Caco-2 (cell line): ENCODE data around the gene TMF1. TPM values are rescaled to one million over a fixed set of nuclear protein-coding genes. Genes with fewer than 3 reads are reported as not detected.

Experiments
- BruUV-seq: library from RNA; stranded (reverse); fragments of 400-500 nt; replicated peaks from 2 replicates; lab custom pipeline; 2021; lab: Mats Ljungman, UMichigan
- CTCF ChIA-PET: fragments of 300-600 bp; sonication (Branson Sonifier 250); formaldehyde crosslinking; loops from one replicate; lab custom pipeline; 2022; ENCODE audit warnings: antibody characterized with exemption; lab: Charles Lee
- POLR2A ChIA-PET: fragments of 300-600 bp; sonication (Branson Sonifier 250); formaldehyde crosslinking; loops from one replicate; lab custom pipeline; 2022; ENCODE audit warnings: antibody characterized with exemption; lab: Charles Lee
- DNase-seq, 2 experiments: peaks; one replicate each; pipeline versions ENCODE4 v3.0.0 to v3.0.0-alpha.2; 2020 to 2022
- H3K27me3 ChIP-seq: replicated peaks from 2 replicates; pipeline ENCODE4 v1.6.0; 2011; ENCODE audit warnings: low read length; ENCODE audit not compliant: control insufficient read depth, insufficient read depth
- H3K36me3 ChIP-seq: 2 replicates; pipeline ENCODE4 v1.5.1; 2011; ENCODE audit warnings: low read length; ENCODE audit not compliant: control insufficient read depth, insufficient read depth
- H3K4me1 ChIP-seq: fragments of 250-450 bp; sonication (Bioruptor Pico); 2 replicates; pipeline ENCODE4 v1.5.1; 2020; ENCODE audit warnings: mild to moderate bottlenecking
- H3K4me3 ChIP-seq: 2 replicates; pipeline ENCODE4 v1.5.1; 2011; ENCODE audit warnings: low read depth, mild to moderate bottlenecking, control low read depth, low read length
- H3K9me3 ChIP-seq: fragments of 250-450 bp; sonication (Bioruptor Pico); 2 replicates; pipeline ENCODE4 v1.5.1; 2020; ENCODE audit warnings: mild to moderate bottlenecking, moderate library complexity
- H3K27ac Mint-ChIP-seq: one replicate; pipeline ENCODE4 v1.8.0; 2022; ENCODE audit warnings: mixed read lengths; ENCODE audit not compliant: unreplicated experiment
- H3K27me3 Mint-ChIP-seq: one replicate; pipeline ENCODE4 v1.8.0; 2022; ENCODE audit warnings: mixed read lengths; ENCODE audit not compliant: insufficient read depth, unreplicated experiment
- H3K36me3 Mint-ChIP-seq: one replicate; pipeline ENCODE4 v1.8.0; 2022; ENCODE audit warnings: mild to moderate bottlenecking, mixed read lengths; ENCODE audit not compliant: insufficient read depth, unreplicated experiment
- H3K4me1 Mint-ChIP-seq: one replicate; pipeline ENCODE4 v1.8.0; 2022; ENCODE audit warnings: low read depth, mixed read lengths; ENCODE audit not compliant: unreplicated experiment
- H3K4me3 Mint-ChIP-seq: one replicate; pipeline ENCODE4 v1.8.0; 2022; ENCODE audit warnings: mild to moderate bottlenecking, moderate library complexity, mixed read lengths; ENCODE audit not compliant: unreplicated experiment
- H3K9me3 Mint-ChIP-seq: one replicate; pipeline ENCODE4 v1.8.0; 2022; ENCODE audit warnings: mixed read lengths; ENCODE audit not compliant: unreplicated experiment
- CTCF ChIP-seq, 2 experiments: fragments of 200-600 bp in 1 of 2; IDR thresholded peaks; 1 replicate in 1 of 2; 2 replicates in 1 of 2; pipeline versions ENCODE4 v1.5.1 to v1.8.0; 2011 to 2022; ENCODE audit warnings: antibody characterized with exemption in 1 of 2, control low read depth in 1 of 2, inconsistent platforms in 1 of 2, low read depth in 1 of 2, low read length in 1 of 2, mild to moderate bottlenecking in 1 of 2, moderate library complexity in 1 of 2; ENCODE audit not compliant: insufficient read depth in 1 of 2, severe bottlenecking in 1 of 2, unreplicated experiment in 1 of 2
- intact Hi-C: fragments of 100-400 bp; cut with micrococcal nuclease; formaldehyde crosslinking; loops from one replicate; pipeline ENCODE4 v1.10.0; 2022; ENCODE audit not compliant: unreplicated experiment
- total RNA-seq: library from RNA; stranded (reverse); gene quantifications from 2 replicates; pipeline ENCODE4 v1.2.3, GENCODE V29; 2022

The TMF1 gene
- total RNA-seq, 1 experiment from 2014 or later: 30.2 TPM

GRCh38 chr3:69091389-69092029, 39.4 kb upstream of the TMF1 start:
- POLR2A ChIA-PET: interaction anchor here (0.6 to 0.7 kb wide), 2 partner anchors 19 to 376 kb away, joined by 3 to 9 read pairs; no protein-coding TSS in a partner anchor
- CTCF ChIA-PET: no interaction called here
- Histone ChIP-seq H3K27me3 (no peaks in the 10 kb centered on the region), H3K36me3 (no peaks in the 10 kb centered on the region), H3K9me3 (no peaks in the 10 kb centered on the region), H3K4me1 (peaks cover 11% of the 10 kb centered on the region), H3K4me3 (no peak overlapping the region)
- peaks cover 20% of the 10 kb centered on the region for H3K4me1 Mint-ChIP-seq
- no peak overlapping the region for H3K4me3 Mint-ChIP-seq
- no peaks in the 10 kb centered on the region for H3K9me3 Mint-ChIP-seq
- DNase-seq: no peak
- no TSS peak for BruUV-seq
- no peaks in the 10 kb centered on the region for H3K36me3 Mint-ChIP-seq
- H3K27me3 Mint-ChIP-seq: no peaks in the 10 kb centered on the region
- intact Hi-C loops: no loop called here
- H3K27ac Mint-ChIP-seq: no peak overlapping the region
- no peak for TF ChIP-seq CTCF (IDR thresholded peaks at IDR 0.05; ENCODE audit: insufficient read depth in 1 of 2, low read depth in 1 of 2, low read length in 1 of 2, severe bottlenecking in 1 of 2, unreplicated experiment in 1 of 2)

DNA sequence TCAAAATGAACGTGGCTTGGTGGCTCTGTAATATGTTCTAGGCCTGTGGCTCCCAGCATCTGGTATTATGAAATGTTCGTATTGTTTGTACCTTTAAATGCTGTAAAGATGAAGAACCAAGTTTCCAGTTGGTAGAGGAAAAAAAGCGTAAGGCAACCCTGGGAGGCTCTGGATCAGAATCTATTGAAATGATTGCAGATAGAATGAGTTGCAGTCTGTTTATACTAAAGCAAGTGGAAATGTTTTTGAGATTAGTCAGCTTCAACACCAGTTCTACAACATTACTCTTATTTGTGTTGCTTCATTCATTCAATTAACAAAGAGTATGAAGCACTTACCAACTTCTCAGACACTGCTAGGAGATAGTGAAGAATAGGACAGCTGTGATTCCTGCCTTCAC, 37.9 kb upstream of the TMF1 start:
- Mint-ChIP-seq H3K9me3 (no peaks in the 10 kb centered on the region), H3K27ac (no peak overlapping the region), H3K36me3 (no peaks in the 10 kb centered on the region), H3K4me3 (no peak overlapping the region), H3K4me1 (peaks cover 26% of the 10 kb centered on the region), H3K27me3 (no peaks in the 10 kb centered on the region)
- BruUV-seq: no TSS peak
- Histone ChIP-seq H3K27me3 (no peaks in the 10 kb centered on the region), H3K4me3 (no peak overlapping the region), H3K9me3 (no peaks in the 10 kb centered on the region), H3K36me3 (no peaks in the 10 kb centered on the region), H3K4me1 (peaks cover 11% of the 10 kb centered on the region)
- TF ChIP-seq CTCF (IDR thresholded peaks at IDR 0.05; ENCODE audit: insufficient read depth in 1 of 2, low read depth in 1 of 2, low read length in 1 of 2, severe bottlenecking in 1 of 2, unreplicated experiment in 1 of 2): no peak
- CTCF ChIA-PET: no interaction called here
- intact Hi-C loops: no loop called here
- POLR2A ChIA-PET: interaction anchor here (0.7 kb wide), 1 partner anchor 127 kb away, joined by 9 read pairs; no protein-coding TSS in a partner anchor
- no peak for DNase-seq

DNA sequence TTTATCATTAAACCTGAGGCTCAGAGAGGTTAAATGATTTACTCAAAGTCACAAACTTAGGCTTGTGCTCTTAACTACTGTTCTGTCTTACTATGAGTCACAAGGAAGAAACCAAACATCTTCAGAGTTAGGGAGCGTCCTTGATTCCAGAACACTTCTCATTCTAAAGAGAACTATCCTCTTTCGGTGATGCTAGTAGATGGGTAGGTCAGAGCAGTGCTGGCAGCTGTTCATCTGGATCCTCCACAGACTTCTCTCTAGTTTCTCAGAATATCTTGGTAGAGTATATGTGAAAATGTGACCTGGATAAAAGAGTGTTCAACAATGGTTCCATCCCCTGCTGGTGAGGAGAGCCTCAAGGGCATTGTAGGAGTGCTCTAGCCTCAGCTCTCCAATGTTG, 35.9 kb upstream of the TMF1 start:
- intact Hi-C loops: no loop called here
- Mint-ChIP-seq H3K36me3 (no peaks in the 10 kb centered on the region), H3K27ac (no peak overlapping the region), H3K9me3 (no peaks in the 10 kb centered on the region), H3K4me1 (peaks cover 35% of the 10 kb centered on the region), H3K27me3 (no peaks in the 10 kb centered on the region), H3K4me3 (no peak overlapping the region)
- H3K4me3 ChIP-seq: no peak overlapping the region
- no peak for TF ChIP-seq CTCF (IDR thresholded peaks at IDR 0.05; ENCODE audit: insufficient read depth in 1 of 2, low read depth in 1 of 2, low read length in 1 of 2, severe bottlenecking in 1 of 2, unreplicated experiment in 1 of 2)
- H3K27me3 ChIP-seq: no peaks in the 10 kb centered on the region
- CTCF ChIA-PET: no interaction called here
- DNase-seq: no peak
- POLR2A ChIA-PET: no interaction called here
- no peaks in the 10 kb centered on the region for H3K9me3 ChIP-seq
- no peaks in the 10 kb centered on the region for H3K36me3 ChIP-seq
- no TSS peak for BruUV-seq
- peaks cover 11% of the 10 kb centered on the region for H3K4me1 ChIP-seq
